ENCODE measurements around the gene ACLY. TPM values are rescaled to one million over a fixed set of nuclear protein-coding genes. Genes with fewer than 3 reads are reported as not detected.

Gene ACLY
- total RNA-seq, 1 experiment from 2014 or later = 67.7 TPM

DNA sequence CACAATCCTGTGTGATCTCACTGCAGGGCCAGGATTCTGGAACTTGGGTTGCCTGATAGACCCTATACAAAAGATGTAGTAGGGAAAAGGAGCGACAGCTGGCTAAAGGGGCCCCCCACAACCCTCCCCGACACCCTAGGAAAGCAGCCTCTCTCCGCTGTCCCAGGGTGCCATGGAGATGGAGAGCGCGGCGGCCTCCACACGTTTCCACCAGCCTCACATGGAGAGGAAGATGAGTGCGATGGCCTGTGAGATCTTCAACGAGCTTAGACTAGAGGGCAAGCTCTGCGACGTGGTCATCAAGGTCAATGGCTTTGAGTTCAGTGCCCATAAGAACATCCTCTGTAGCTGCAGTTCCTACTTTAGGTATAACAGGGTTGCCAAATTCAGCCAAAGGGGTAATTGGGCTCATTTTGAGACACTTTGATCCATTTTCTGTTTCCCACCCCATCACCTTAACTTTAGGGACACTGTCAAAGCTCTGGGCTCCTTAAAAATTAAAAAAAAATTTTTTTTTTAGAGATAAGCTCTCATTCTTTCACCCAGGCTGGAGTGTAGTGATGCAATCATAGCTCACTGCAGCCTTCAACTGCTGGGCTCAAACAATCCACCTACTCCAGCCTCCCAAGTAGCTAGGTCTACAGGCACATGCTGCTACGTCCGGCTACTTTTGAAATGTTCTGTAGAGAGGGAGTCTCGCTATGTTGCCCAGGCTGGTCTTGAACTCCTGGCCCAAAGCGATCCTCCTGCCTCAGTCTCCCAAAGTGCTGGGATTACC lies 80.8 kb downstream of the ACLY start, which contains the start of gene KLHL10:
Gene KLHL10, plus strand, starts transcription at position 65 of the 778 bp plus-strand sequence. Its CDS starts 108 bp downstream, at position 173.
- ChIA-PET CTCF (interaction anchor here (0.6 to 1.1 kb wide), 4 partner anchors 24 to 1261 kb away, joined by 3 to 4 read pairs (median 4); no protein-coding TSS in a partner anchor), POLR2A (interaction anchor here (1.5 kb wide), 1 partner anchor 10 kb away, joined by 3 read pairs; no protein-coding TSS in a partner anchor)
- H3K4me3 Mint-ChIP-seq (ENCODE audit: unreplicated experiment) = peak within 1 kb of the TSS; percentile 75
- H3K27me3 Mint-ChIP-seq (ENCODE audit: insufficient read depth, unreplicated experiment) = no peaks in the 10 kb centered on the region
- peaks cover 9% of the 10 kb centered on the region for H3K4me1 Mint-ChIP-seq (ENCODE audit: insufficient read depth, unreplicated experiment)
- H3K9me3 Mint-ChIP-seq (ENCODE audit: unreplicated experiment) = no peaks in the 10 kb centered on the region
- TF ChIP-seq, protein P1, sequence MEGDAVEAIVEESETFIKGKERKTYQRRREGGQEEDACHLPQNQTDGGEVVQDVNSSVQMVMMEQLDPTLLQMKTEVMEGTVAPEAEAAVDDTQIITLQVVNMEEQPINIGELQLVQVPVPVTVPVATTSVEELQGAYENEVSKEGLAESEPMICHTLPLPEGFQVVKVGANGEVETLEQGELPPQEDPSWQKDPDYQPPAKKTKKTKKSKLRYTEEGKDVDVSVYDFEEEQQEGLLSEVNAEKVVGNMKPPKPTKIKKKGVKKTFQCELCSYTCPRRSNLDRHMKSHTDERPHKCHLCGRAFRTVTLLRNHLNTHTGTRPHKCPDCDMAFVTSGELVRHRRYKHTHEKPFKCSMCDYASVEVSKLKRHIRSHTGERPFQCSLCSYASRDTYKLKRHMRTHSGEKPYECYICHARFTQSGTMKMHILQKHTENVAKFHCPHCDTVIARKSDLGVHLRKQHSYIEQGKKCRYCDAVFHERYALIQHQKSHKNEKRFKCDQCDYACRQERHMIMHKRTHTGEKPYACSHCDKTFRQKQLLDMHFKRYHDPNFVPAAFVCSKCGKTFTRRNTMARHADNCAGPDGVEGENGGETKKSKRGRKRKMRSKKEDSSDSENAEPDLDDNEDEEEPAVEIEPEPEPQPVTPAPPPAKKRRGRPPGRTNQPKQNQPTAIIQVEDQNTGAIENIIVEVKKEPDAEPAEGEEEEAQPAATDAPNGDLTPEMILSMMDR (IDR thresholded peaks at IDR 0.05; ENCODE audit: unreplicated experiment) = no peak
- DNase-seq (ENCODE audit: unreplicated experiment) = no peak
- intact Hi-C loops (cut with micrococcal nuclease) = no loop called here
- no TSS peak for BruUV-seq (replicated peaks)
- no peak within 1 kb of the TSS for H3K27ac Mint-ChIP-seq (ENCODE audit: low read depth, unreplicated experiment)
- H3K36me3 Mint-ChIP-seq (ENCODE audit: insufficient read depth, unreplicated experiment) = peaks cover 12% of the 10 kb centered on the region

GRCh38 chr17:41836550-41837196 lies 82.1 kb downstream of the ACLY start:
- Mint-ChIP-seq H3K4me3 (ENCODE audit: unreplicated experiment) (peak overlapping the region; percentile 75), H3K4me1 (ENCODE audit: insufficient read depth, unreplicated experiment) (peaks cover 9% of the 10 kb centered on the region), H3K27ac (ENCODE audit: low read depth, unreplicated experiment) (no peak overlapping the region), H3K9me3 (ENCODE audit: unreplicated experiment) (no peaks in the 10 kb centered on the region), H3K27me3 (ENCODE audit: insufficient read depth, unreplicated experiment) (no peaks in the 10 kb centered on the region), H3K36me3 (ENCODE audit: insufficient read depth, unreplicated experiment) (peaks cover 20% of the 10 kb centered on the region)
- TF ChIP-seq, protein P1 (IDR thresholded peaks at IDR 0.05; ENCODE audit: unreplicated experiment) = no peak
- DNase-seq (ENCODE audit: unreplicated experiment) = no peak
- intact Hi-C loops (cut with micrococcal nuclease) = no loop called here
- POLR2A ChIA-PET = interaction anchor here (0.7 to 3.3 kb wide), 7 partner anchors 12 to 586 kb away, joined by 3 to 26 read pairs (median 4); partner anchors contain the start of genes CAVIN1, KLHL11 and P3H4
- CTCF ChIA-PET = interaction anchor here (0.5 to 0.7 kb wide), 4 partner anchors 28 to 1260 kb away, joined by 3 to 5 read pairs (median 3); no protein-coding TSS in a partner anchor
- no TSS peak for BruUV-seq (replicated peaks)

DNA sequence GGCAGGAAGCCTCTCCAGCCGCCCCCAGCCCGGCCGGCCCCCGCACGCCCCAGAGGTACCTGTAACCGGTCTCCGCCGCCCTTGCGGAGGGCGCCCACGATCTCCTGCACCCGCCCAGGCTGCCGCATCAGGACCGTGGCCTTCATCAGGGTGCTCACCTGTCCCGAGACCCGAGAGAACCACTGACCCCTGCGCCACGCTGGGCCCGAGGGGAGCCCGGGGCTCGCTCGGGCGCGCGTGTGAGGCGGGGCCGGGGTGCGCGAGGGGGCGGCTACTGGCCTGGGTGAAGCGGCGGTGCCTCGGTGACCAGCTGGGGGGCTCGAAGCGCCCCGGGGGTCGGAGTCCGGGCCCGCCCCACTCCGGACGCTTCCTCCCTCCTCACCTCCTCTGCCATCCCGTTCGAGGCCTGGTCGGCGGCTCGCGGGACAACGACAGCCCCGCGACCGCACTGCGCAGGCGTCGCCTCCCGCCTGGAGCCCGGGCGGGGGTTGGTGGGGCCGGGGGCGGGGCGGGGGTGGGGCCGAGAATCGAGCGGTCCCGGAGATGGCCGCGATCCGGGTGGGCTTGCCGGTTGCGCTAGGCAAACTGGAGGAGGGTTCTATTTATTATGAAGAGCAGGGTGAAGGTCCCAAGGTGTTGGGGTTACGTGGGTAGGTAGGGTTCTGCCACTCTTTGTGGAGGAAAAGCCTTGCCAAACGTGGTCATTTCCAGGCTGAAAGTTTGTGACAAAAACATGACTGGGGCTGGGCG lies 82.8 kb downstream of the ACLY start, which contains the start of gene NT5C3B:
Gene NT5C3B, minus strand, starts transcription at position 433 of the 750 bp plus-strand sequence. Its CDS starts 39 bp downstream, at position 394.
- H3K4me3 Mint-ChIP-seq (ENCODE audit: unreplicated experiment) = peak within 1 kb of the TSS; percentile 75
- POLR2A ChIA-PET = interaction anchor here (0.8 to 3.3 kb wide), 7 partner anchors 12 to 55 kb away, joined by 3 to 26 read pairs (median 5); partner anchors contain the start of genes KLHL11 and P3H4
- peak within 1 kb of the TSS; percentile 31 for H3K27ac Mint-ChIP-seq (ENCODE audit: low read depth, unreplicated experiment)
- peaks cover 27% of the 10 kb centered on the region for H3K36me3 Mint-ChIP-seq (ENCODE audit: insufficient read depth, unreplicated experiment)
- no TSS peak for BruUV-seq (replicated peaks)
- no peaks in the 10 kb centered on the region for H3K27me3 Mint-ChIP-seq (ENCODE audit: insufficient read depth, unreplicated experiment)
- CTCF ChIA-PET = interaction anchor here (0.7 to 1.7 kb wide), 3 partner anchors 34 to 124 kb away, joined by 5 read pairs; no protein-coding TSS in a partner anchor
- intact Hi-C loops (cut with micrococcal nuclease) = no loop called here
- no peaks in the 10 kb centered on the region for H3K9me3 Mint-ChIP-seq (ENCODE audit: unreplicated experiment)
- H3K4me1 Mint-ChIP-seq (ENCODE audit: insufficient read depth, unreplicated experiment) = peaks cover 9% of the 10 kb centered on the region
- TF ChIP-seq, protein P1 (IDR thresholded peaks at IDR 0.05; ENCODE audit: unreplicated experiment) = no peak
- peak; percentile 32 for DNase-seq (ENCODE audit: unreplicated experiment)

Measured in MCF 10A (cell line).